KBM-7 (cell line): ENCODE data around the gene MMP28.
A peak's percentile ranks its signal among the peaks of the same experiment; 100 is the strongest.

Experiments
- DNase-seq: peaks from one replicate; pipeline ENCODE4 v3.0.0-alpha.2; 2015
- in situ Hi-C: fragments of 300-500 bp; cut with MboI; formaldehyde crosslinking; loops from 2 replicates; pipeline ENCODE4 v1.14.3; 2020; ENCODE audit warnings: low sequenced_read_pairs, low pct_unique_long_range_greater_than_20kb, mixed read lengths

Gene MMP28

DNA sequence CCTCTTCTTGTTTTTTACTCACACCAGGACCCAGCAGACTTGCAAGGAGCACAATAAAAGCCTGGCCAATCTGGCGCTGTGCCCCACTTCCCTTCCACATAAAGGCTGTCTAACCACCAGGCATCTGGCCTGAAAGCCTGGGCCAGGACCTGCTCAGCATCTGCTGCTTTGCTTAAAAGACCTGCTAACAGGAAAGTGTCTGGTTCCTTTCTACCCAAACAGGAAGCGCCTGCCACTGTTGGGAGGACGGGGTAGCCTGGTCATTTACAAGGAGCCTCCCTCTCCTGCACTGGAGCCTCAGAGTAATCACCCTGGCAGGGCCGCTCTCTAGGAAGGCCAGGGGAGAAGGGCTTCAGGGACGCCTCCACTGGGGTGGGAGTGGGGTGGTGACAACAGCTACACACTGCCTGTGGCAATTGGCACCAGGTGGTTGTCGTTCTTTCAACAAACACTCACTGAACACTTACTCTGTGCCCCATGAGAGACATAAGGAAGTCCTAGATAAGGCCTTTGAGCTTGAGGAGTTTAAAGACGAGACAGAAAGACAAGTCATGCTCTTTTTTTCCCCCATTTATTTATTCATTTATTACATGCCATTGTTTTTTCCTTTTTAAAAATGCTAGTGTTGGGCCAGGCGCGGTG lies 6.3 kb upstream of the MMP28 start:
- in situ Hi-C loops, result no loop called here
- peak; percentile 99 for DNase-seq

DNA sequence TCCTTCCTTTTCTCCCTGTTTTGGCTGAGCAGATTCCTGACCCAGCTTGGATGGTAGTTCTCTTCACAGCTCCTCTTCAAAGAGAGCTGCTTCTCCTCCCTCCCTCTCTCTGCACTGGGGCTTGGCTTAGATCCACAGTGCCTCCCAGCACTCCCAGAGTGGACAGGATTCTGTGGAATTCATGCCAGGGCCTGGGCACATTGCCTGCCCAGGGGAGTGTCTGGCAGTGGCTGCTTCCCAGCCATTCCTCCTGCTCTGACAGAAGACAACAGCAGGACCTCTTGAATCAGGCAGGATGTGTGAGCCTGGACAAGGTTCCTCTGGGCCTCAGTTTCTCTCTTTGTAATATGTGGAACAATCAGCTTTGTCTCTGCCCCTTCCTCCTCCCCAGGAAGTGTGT lies 4.5 kb upstream of the MMP28 start:
- DNase-seq, result no peak
- in situ Hi-C loops, result no loop called here

DNA sequence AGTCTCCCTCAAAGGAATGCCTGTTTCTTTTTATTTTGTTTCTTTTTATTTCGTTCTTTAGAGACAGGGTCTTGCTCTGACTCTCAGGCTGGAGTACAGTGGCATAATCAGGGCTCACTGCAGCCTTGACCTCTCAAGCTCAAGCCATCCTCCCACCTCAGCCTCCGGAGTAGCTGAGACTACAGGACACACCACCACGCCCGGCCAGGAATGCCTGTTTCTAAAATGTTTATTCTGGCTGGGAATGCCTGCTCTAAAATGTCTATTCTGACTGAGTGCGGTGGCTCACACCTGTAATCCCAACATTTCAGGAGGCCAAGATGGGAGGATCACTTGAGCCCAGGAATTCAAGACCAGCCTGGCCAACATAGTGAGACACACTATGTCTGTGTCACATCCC lies 2.5 kb upstream of the MMP28 start:
- no peak for DNase-seq
- in situ Hi-C loops, result no loop called here

DNA sequence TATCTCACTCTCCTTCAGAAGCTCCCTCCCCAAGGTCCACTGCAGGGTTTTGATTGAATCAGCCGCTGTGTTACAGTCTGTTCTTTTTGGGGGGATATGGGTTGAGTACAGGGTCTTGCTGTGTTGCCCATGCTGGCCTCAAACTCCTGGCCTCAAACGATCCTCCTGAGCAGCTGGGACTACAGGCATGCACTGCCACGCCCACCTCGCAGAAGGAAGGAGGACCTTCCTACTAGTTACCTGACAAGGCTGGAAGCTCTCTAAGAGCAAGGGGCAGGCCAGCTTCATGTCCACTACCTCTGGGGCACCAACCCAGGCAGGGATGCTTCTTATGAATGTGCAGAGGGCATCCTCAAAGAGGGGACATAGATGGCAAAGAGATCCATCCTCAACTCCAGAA lies 1.9 kb upstream of the MMP28 start:
- in situ Hi-C loops, result no loop called here
- DNase-seq, result no peak

DNA sequence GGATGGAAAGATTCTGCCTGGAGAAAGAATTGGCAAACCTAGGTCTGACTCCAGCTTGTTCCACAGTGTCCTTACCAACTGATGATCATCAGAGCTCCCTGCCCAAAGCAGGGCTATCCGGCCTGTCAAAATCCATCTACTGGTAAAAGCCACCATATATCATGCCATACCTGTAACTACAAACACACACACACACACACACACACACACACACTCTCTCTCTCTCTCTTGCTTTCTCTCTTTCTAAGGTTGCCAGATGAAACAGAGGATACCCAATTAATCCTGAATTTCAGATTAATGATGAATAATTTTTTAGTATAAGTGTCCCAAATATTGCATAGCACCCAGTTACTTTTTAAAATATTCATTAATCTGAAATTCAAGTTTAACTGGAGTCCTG lies 1.5 kb upstream of the MMP28 start:
- no peak for DNase-seq
- in situ Hi-C loops, result no loop called here

DNA sequence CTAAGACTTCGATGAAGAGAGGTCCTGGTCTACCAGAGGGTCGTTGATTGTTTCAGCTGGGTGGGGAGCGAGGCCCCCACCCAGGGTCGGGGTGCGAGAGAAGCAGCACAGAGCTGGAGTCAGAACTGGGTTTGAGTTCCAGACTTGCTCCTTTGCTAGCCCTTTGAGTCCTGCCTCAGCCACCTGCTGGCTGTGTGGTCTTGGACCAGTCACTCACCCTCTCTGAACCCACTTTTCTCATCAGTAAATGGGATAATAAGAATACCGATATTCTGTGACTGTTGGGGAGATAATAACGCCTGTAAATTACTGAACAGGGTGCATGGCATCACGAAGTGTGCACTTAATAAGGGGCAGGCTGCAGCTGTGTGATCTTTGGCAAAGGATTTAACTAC lies 427 bp upstream of the MMP28 start:
- in situ Hi-C loops, result no loop called here
- no peak for DNase-seq

DNA sequence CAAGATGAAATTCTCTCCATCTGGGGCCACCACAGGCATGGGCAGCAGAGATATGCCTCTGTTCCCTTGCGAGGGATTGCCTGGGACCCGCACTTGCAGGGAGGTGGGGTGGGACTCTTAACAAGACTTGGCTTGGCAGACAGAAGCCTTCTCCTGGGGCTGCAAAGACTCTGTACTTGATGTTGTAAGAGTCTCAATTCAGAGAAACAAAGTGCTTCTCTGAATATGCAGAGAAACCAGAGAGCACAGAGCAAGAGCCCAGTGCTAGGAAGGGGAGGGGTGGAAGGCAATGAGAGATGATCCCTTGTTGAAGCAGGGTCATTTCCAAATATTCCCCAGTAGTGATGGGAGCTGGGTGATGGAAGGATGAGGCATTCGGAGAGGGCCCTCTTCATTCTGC lies 2.2 kb downstream of the MMP28 start:
- no peak for DNase-seq
- in situ Hi-C loops, result no loop called here

DNA sequence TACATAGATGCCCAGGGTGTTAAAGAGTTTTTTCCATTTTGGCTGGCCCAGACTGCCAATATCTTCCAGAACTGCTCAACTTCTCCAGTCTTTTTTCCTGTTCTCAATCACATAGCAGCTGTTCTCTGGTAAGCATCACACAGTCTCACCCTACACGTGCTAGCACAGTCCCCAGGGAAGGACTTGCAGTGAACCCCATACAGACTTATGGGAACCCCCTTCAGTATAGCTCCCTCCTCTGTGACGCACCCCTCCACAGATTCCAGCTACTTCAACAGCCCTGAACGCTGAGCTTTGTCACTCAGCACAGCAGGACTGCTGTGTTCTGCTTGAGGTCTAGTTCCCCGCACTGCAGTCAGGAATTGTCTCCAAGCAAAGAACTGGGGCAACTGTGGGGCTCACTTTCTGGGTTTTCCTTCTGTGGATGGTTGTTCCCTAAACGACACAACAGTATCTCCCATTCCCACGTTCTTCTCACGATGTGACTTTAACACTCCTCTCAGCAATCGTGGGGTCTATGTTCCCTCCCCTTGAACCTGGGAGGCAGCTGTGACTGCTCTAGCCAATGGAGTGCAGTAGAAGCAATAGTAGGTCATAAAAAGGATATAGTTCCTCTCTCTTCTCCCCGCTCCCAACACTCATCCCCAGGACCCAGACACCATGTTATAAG lies 3.6 kb downstream of the MMP28 start:
- in situ Hi-C loops, result no loop called here
- DNase-seq, result no peak

DNA sequence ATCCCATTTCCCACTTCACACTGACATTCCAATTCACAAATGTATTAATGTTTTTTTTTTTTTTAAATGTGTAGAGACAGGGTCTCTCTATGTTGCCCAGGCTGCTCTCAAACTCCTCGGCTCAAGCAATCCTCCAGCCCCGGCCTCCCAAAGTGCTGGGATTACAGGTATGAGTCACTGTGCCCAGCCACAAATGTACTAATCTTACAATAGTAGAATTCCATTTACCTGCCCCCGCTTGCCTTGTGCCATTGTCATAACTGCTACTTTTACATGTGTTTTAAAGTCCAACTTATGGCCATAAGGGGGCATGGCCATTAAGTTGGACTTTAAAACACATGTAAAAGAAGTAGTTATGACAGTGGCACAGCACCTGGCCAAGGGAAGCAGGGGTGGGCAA lies 4.6 kb downstream of the MMP28 start:
- in situ Hi-C loops, result no loop called here
- DNase-seq, result no peak

DNA sequence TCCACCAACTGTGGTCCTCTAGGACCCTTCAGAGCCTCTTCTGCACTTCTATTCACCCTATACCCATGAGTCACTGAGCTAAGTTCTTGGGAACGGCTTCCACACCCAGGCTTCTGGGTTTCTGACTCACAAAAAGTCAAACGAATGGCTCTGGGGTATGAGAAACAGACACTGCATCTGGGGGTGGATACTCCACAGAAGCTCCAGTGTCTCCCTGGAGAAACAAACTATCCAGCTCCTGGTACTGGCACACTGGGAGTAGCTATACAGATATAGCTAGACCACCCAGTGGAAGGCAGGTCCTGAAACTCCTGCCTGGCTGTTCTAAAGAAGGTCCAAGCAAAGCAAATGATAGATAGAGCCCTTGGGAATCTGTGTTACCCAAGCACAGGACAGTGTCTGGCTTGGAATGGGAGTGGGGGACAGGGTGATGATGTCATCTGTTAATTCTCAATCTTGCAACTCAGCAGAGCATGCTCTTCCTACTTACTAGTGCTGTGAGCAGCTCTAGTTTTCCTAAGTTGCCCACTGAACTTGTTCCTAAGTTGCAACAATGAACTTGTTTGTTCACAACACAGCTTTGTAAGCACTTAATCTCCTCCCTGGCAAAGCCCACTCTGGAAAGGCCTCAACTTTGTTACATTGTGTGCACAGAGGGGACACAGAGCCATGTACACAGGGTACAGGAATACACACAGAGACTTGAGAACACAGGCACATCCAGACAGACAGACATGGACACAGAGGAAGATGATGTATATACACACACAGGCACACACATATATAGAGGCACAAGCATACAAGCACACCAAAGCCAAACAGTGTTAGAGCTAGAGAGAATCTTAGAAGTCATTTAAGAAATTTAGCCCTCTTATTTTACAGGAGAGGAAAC lies 6.7 kb downstream of the MMP28 start:
- DNase-seq, result no peak
- in situ Hi-C loops, result no loop called here

DNA sequence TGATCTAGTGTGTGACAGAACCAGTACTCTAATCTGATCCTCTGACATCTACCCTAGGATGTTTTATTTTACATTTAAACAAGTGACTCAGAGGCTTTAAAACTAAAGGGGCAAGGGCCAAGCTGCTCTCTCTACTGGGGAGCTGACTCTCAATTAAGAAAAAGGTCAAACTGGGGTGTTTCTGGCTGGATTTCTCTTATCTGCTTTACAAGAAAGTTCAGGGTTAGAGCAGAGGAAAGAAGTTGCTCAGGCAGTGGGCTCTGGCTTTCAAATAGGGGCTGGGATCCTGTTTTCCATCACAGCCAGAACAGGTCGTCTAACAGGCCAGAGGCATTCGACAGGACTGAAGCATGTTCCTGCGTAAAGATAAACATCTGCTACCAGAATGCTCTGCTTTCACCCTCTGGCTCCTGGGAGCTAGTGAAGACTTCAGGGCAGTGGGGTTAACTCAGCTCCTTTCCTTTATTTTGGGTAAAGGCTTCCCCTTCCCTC lies 8.5 kb downstream of the MMP28 start:
- in situ Hi-C loops, result no loop called here
- DNase-seq, result no peak

DNA sequence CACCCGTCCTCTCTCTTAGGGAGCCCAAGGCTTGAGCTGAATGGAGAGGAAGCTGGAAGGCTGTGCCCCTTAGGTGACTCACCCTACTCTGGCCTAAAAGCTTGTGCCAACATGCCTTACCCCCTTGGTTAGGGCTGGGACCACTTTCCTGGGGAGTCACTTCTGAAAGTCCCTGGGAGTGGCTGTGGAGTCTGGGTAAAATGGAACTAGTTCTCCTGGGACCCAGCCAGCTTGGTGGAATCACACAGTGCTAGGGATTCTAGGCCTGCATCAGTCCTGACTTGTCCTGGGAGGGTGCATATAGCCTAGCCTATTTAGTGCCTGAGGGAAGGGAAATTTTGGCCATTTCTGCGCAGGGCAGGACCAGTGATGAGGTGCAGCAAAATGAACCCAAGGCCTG lies 10.5 kb downstream of the MMP28 start:
- DNase-seq, result no peak

DNA sequence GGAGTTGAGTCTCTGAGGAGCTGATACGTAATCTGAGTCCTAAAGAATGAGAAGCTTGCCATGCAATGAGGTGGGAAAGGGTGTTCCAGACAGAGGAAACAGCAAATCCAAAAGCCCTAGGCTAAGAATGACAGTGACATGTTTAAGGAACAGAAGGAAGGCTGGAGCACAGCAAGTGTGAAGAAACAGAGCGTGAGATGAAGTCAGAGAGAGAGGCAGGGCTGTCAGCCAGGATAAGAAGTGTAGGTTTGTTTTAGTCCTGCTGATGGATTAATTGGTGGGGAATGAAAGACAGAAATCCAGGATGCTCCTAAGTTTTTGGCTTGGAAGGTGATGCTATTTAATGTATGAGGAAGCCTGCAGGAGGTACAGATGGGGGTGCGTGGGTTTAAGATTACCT lies 14.5 kb downstream of the MMP28 start:
- in situ Hi-C loops, result no loop called here
- no peak for DNase-seq

More for the DNA sequence above, 10.5 kb downstream of the MMP28 start:
- in situ Hi-C loops, result no loop called here

DNA sequence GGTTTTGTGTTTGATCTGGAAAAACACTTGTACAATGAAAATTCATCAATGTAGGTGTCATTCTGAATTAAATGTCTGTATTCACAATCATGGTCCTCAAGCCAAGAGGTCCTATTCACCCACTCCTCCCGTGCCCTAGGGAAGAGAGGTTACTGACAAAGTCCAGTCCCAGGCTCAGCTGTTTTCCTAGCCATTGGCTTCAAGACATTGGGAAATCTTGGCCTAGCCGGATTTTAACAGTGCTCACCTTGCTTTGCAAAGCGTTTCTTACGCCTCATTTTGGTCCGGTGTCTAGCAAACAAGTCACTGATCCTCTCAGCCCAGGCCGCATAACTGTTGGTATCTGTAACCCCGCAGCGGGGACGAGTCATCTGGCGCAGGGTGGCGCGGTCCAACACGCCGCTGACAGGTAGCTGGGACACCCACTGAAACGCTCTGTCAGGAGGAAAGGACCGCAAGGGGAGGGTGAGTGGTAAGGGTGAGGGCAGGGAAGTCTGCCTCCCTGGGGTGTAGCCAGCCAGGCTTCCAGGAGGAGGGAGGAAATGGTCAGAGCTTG lies 16.7 kb downstream of the MMP28 start:
- in situ Hi-C loops, result no loop called here
- no peak for DNase-seq

DNA sequence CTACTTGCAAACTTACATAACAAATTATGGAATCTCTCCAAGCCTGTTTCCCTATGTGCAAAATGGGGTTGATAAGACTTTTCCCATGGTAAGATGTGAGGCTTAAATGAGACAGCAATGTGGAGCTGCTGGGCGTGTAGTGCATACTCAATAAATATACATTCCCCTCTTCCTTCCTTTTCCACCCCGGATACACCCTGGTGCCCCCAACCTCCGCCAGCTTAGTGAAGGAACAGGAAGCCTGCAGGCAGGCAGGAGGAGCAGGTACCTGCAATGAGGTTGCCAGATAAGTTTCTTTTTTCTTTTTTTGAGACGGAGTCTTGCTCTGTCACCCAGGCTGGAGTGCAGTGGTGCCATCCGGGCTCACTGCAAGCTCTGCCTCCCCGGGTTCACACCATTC lies 19.9 kb downstream of the MMP28 start:
- peak; percentile 37 for DNase-seq
- in situ Hi-C loops, result no loop called here

DNA sequence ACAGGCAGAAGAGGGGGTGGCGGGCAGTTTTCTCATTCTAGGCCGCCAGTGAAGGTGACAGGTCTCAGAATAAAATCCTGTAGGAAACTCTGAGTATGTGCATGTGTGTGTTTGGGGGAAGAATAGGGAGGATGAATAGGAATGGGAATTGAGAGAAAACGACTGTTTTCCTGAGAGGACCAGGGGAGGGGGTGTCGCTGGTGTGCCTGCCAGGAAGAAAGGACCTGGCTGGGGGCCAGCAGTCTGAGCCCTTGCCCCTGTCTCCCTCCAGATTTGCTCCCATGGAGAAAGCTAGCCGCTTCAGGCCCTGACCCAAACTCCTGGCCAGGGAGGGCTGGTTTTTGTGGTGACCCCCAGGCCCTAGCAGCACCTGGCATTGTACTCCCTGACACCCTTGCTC lies 20.4 kb downstream of the MMP28 start:
- no peak for DNase-seq
- in situ Hi-C loops, result no loop called here

DNA sequence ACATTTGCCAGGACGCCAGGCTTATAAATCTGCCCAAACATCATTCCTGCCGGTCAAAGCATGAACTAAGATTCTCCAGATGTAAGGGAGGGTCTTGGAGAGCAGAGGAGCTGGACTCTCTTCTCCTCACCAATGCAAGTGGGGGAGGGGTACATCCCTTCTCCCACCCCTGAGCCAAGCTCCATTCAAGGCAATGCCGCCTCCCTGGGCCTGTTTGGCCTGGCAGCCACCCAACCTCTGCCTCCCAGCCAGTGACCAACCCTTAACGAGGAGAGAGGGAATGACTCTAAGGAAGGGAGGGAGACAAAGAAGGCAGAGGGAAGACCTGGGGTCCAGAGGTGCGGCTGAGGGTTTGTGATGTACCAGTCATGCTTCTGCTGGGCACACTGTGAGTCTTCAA lies 20.9 kb downstream of the MMP28 start:
- no peak for DNase-seq
- in situ Hi-C loops, result no loop called here

DNA sequence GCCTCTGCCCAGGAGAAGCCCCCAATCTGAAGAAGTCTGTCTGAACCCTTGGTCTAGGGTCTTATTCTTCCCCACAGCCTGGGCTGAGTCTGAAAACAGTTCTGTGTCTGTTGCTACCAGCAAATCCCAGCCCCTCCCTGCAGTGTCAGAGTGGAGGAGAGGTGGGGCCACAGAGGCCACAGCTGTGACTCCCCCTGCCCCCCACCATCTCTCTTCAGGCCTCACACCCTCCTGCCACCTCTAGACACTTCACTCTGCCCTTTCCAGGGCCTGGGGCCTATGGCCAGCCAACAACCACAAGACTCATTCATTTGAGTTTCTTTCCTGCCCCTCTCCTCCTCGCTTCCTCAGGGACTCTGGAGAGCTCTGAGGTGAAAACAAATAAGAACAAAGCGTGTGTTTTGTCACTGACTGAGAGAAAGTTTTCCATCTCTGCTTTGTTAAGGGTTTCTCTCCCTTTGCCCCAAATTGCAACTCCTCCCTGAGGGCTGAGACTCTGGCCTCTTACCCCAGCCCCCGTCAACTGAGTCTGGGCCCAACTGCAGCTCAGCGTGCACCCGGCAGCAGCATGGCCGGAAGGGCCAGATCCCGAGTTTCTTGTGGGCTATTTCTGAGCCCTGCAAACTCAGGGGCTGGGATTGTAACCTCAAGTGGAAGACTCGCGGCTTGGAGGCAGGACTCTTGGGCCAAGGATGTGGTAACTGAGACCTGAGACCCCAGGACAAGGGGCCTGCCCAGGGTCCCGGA lies 21.6 kb downstream of the MMP28 start:
- no peak for DNase-seq
- in situ Hi-C loops, result no loop called here

DNA sequence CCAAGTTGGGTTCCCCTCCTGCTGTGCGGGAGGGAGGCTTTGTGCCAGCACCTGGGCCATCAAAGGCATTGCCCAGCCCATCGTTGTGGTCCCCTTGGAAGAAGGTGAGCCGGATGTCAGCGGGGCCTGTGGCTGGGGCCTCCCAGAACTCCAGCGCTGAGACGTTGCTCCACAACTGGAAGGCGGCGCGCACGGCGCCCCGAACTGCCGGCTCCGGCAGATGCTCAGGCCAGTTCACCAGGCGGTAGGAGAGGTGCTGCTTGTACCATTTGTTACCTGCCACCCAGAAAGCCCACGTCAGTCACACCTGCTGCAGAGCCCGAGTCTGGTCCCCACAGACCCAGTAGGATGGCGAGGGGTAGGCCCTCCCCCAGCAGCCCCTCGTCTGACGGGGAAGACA lies 22.3 kb downstream of the MMP28 start:
- DNase-seq, result no peak
- in situ Hi-C loops, result no loop called here
